Stimulated activated CD4-positive, alpha-beta T cell treated with anti-CD3 and anti-CD28 coated beads, Interleukin-1b, Interleukin-23, amount 100 ng/mL, for 1 hour (primary cell): ENCODE data around the gene PGAP6.
"Not testable (repeated sequence)": the region's sequence is repeated elsewhere in the genome, so short reads cannot be mapped to it uniquely, and the experiment has no call there.

ENCODE experiments used
- DNase-seq, 2 donors: peaks; one replicate each; pipeline ENCODE4 v3.0.0-alpha.2; 2020; ENCODE audit warnings: low read depth in 2 of 2

The PGAP6 gene, protein sequence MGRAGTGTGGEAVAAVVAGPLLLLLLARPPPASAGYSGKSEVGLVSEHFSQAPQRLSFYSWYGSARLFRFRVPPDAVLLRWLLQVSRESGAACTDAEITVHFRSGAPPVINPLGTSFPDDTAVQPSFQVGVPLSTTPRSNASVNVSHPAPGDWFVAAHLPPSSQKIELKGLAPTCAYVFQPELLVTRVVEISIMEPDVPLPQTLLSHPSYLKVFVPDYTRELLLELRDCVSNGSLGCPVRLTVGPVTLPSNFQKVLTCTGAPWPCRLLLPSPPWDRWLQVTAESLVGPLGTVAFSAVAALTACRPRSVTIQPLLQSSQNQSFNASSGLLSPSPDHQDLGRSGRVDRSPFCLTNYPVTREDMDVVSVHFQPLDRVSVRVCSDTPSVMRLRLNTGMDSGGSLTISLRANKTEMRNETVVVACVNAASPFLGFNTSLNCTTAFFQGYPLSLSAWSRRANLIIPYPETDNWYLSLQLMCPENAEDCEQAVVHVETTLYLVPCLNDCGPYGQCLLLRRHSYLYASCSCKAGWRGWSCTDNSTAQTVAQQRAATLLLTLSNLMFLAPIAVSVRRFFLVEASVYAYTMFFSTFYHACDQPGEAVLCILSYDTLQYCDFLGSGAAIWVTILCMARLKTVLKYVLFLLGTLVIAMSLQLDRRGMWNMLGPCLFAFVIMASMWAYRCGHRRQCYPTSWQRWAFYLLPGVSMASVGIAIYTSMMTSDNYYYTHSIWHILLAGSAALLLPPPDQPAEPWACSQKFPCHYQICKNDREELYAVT

DNA sequence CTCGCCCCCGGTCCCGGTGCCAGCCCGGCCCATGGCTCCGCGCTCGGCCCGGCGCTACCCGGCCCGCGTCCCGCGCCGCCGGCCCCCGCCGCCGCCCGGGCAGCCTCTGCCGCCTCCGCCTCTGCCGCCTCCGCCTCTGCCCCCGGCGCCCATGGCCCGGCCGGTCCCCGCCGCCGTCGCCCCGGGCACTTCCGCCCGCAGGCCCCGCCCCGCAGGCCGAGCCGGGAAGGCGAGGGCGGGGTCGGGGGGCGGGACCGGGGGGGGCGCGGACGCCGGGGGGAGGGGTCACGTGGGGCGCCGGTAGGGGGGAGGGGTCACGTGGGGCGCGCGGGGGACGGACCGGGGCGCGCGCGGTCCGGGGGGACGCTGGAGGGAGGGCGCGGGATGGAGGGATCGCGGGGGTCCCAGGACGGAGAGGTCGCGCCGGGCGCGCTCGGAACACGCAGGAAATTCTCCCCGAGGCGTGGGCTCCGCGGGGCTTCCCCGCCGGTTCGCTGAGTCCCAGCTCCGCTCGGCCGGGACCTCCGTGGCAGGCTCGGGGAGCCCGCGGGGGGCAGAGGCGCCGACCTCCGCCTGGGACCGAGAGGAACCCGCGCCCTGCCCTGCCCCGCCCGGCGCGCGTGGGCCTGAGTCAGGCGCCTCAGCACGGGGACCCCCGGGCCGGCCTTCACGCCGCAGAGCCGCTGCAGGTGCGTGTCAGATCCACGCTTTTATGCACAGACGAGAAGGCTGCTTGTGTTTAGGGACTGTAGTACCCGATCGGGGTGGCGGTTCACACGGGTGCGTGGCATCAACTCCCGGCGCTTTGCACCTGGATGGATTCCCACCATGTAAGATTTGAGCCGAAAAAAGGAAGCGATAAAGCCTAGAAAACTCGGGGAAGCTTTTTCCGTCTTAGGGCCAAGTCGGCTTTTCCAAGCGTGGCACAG, at the start of gene PGAP6:
PGAP6 (minus strand) TSS at position 190 of the 929 bp plus-strand sequence; CDS start at position 33, 157 bp downstream.
- peak; percentile 31 to 61 for DNase-seq

DNA sequence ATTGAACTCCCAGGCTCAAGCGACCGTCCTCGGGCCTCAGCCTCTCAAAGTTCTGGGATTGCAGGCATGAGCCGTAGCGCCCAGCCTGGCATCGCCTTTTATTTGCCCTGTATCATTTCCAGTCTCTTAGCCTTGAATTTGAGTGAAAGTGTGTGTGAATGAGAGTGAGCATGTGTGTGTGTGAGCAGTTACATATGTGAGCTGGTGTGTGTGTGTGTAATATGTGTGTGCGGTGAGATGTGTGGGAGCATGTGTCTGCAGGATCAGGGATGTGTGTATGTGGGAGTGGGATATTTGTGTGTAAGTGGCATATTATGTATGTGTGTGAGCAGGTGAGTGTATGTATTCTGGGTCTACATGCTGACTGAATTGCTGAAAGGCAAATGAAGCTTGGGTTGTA, 49.1 kb upstream of the PGAP6 start:
- no peak for DNase-seq

DNA sequence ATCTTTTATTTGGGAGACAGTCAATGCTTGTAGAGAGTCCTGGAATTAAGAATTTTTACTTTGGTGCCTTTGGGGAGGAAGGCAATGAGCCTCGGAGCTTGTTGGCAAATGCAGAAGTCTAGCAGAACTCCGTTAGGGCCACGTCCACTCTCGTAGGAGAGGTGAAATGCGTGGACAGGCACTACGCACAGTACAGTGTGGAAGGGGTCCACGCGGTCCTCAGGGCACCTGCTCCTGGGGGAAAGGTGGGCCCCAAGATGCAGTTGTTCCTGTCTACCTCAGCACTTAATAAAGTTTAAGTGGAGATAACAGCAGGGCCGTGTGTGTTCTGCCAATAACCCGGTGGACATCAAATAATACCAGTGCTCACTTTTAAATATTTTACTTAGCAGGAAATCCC, 45.5 kb upstream of the PGAP6 start:
- DNase-seq = no peak

DNA sequence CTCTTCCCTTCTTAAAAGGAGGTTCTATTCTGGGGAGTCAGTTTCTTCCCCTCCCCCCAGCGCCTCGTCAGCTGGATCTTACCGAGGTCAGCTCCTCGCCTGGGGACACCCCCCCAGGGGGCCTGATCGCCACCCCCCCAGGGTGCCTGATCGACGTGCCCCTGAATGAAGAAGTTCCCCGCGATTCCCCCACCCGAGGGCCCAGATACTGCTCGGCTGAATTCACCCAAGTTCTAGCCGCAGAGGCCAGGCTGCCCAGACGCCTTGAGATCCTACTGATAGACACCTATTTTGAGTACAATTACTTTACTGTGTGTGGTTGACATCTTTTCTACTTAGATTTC, 45.1 kb upstream of the PGAP6 start:
- no peak for DNase-seq

DNA sequence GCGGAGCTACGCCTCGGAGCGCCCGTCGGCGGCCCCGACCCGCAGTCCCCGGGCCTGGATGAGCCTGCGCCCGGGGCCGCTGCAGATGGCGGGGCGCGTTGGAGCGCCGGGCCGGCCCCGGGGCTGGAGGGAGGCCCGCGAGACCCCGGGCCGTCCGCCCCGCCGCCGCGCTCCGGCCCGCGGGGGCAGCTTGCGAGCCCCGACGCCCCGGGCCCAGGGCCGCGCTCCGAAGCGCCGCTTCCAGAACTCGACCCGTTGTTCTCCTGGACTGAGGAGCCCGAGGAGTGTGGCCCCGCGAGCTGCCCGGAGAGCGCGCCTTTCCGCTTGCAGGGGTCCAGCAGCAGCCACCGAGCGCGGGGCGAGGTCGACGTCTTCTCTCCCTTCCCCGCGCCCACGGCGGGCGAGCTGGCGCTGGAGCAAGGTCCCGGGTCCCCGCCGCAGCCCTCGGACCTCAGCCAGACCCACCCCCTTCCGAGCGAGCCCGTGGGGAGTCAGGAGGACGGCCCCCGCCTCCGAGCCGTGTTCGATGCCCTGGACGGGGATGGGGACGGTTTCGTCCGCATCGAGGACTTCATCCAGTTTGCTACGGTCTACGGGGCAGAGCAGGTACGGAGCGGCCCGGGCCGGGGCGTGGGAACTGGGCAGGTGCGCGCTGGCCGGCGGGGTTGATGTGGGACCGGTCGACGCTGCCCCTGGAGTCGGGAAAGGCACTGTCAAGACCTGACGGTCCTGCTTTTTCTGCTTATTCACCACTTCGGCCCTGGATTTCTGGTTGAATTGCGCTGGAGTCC, 44.5 kb upstream of the PGAP6 start:
- DNase-seq = no peak

DNA sequence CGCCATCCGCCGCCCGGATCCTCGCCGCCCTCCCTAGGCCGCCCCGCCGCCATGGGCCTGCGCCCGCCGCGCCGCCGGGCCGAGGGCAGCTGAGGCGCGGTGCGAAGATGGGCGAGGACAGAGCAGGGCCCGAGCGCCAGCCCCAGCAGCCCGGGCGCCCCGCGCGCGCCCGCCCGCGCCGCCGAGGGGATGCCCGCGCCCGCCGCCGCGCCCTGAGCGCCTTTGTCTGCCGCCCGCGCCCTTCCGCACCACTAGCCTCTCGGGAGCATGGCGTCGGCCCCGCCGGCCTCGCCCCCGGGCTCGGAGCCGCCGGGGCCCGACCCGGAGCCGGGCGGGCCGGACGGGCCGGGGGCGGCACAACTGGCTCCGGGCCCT, 43.9 kb upstream of the PGAP6 start:
- DNase-seq = no peak

DNA sequence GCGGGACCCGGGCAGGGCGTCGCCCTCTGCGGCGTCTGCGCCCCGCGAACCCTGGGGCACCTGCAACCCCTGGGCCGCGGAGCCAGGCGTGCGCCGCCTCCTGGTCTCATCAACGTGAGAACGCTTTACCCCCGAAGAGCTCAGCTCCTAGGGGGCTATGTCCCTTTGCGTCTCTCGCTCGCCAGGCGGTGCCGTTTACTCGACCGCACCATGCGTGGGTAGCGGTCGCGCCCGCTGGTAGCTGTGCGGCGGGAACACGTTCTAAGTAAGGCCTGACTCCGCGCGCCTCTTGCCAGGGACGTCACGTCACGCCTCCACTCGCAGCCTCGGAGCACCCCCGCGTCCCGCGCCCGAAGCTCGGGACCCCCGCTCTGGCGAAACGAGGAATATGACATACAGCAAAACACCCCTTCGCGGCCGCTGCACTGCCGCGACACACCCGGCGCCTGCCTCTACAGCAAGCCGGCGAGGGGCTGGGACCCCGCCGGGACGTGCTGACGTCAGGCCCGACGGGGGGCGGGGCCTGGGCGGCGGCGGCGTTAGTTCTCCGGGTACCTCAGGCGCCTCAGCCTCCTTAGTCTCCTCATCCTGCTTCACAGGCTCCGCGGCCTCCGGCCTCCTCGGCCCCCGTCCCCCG, 43.4 kb upstream of the PGAP6 start, which contains the start of gene RAB11FIP3:
RAB11FIP3 (plus strand) TSS at position 568 of the 637 bp plus-strand sequence. CDS start 358 bp downstream, outside the sequence.
- peak; percentile 53 to 81 for DNase-seq

DNA sequence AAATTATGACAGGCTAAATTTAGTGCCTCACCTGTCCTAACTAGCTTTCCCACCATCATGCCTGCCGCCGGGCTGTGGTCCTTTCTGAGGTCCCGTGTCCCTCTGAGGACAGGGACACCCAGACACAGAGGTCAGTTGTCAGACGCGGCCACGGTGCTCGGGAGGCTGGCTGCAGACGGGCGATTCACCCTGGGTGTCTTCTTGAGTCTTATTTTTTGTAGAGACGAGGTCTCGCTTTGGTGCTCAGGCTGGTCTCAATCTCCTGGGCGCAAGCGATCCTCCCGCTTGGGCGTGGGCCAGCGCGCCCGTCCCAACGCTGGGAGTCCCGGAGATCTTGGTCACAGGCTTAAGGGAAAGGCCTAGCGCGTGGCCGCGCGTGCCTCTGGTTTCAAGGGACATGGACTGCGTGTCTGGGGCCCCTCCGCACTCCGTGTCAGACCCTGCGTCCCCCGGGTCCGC, 42.9 kb upstream of the PGAP6 start:
- no peak for DNase-seq

DNA sequence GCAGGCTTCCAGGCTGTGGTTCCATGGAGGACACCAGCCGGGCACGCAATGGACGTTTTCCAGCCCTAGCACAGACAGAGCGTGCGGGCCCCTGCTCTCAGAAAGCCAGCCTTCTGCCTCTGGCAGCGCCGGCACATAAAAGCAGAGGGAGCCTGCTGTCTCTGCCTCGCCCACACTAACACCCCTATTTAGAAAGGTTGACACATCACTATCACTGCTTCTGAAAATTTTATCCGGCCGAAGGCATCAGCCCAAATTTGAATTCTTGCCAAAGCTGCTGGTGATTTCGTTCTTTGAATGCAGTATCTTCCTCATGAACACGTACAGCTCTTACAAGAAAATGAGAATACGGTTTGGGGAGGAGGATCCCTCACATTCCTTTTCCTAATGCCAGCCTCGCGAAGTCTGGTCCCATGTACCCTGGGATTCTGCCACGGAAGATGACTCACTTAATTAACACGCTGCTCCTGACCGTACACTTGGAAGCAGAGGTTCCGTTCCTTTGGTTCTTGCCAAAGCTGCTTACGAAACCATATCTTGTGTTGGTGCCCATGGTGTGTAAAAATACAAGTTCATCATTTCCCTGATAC, 42.4 kb upstream of the PGAP6 start:
- DNase-seq = no peak

DNA sequence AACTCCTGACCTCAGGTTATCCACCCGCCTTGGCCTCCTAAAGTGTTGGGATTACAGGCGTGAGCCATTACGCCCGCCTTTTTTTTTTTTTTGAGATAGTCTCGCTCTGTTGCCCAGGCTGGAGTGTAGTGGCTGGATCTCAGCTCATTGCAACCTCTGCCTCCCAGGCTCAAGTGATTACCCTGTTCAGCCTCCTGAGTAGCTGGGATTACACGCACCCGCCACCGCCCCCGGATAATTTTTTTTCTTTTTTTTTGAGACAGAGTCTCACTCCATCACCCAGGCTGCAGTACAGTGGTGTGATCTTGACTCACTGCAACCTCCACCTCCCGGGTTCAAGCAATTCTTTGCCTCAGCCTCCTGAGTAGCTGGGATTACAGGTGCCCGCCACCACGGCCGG, 40.4 kb upstream of the PGAP6 start:
- not testable (repeated sequence) for DNase-seq

DNA sequence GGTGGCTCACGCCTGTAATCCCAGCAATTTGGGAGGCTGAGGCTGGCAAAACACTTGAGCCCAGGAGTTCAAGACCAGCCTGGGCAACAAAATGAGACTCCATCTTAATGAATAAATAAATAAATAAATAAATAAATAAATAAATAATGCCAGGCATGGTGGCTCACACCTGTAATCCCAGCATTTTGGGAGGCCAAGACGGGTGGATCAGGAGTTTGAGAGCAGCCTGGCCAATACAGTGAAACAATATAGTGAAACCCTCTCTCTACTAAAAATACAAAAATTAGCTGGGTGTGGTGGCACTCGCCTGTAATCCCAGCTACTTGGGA, 33.4 kb upstream of the PGAP6 start:
- DNase-seq = not testable (repeated sequence)

DNA sequence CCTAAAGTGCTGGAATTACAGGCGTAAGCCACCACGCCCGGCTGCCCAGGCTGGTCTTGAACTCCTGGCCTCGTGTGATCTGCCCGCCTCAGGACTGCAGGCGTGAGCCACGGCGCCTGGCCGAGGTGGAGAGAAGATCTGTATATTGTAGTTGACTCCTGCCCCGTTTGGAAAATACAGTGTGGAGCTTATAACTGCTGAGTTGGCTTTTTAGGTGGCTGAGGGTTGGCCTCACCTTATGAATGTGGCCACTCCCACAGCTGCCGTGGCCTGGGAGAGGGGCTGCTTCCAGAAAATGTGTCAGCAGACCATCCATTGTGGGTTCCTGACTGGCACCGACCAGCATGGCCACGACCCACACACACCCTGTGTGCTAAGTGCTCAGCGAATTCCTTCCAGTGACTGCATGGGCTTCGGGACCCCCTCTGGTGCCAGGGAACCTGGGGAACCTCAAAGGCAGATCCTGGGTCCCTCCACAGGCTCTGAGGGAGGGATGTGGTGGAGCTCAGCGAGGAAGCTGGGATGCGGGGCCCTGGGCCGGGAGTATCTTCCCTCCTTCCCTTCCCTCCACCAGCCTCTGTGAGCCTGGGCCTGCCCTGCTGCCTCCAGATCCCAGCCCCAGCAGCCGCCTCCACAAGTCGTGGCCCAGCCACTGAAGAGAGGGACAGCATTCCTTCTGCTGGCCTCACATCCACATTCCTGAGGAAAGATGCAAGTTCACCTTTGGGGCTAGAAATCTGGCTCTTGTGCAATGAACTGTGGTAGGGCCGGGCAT, 32.8 kb upstream of the PGAP6 start:
- no peak for DNase-seq

DNA sequence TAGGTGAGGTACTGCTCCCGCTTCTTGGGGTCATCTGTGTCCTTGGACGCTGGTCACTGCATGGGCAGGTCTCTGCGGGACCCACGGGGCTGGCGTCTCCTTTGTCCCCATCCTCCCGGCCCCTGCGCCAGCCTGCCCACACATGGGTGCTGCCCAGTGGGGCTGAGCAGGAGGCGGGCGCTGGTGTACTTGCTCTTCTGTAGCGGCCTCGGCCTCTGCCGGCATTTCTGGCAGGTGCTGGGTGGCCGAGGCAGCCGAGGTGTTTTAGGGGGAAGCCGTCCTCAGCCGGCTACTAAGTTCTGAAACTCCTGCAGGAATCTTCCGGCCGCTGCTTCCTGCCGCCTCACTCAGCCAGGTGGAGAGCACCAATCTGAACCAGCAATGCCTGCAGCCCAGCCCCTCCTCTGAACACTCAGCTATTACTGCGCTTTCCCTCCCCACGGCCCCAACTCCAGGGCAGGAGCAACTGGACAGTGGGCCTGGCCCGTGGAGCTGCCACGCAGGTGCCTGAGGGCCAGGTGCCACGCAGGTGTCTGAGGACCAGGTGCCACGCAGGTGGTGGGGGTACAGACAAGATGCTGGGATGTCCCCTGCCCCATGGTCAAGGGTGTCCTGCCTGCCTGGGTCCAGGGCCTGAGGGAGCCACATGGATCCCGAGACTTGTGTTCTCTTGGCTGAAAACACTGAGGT, 29.9 kb upstream of the PGAP6 start:
- no peak for DNase-seq

DNA sequence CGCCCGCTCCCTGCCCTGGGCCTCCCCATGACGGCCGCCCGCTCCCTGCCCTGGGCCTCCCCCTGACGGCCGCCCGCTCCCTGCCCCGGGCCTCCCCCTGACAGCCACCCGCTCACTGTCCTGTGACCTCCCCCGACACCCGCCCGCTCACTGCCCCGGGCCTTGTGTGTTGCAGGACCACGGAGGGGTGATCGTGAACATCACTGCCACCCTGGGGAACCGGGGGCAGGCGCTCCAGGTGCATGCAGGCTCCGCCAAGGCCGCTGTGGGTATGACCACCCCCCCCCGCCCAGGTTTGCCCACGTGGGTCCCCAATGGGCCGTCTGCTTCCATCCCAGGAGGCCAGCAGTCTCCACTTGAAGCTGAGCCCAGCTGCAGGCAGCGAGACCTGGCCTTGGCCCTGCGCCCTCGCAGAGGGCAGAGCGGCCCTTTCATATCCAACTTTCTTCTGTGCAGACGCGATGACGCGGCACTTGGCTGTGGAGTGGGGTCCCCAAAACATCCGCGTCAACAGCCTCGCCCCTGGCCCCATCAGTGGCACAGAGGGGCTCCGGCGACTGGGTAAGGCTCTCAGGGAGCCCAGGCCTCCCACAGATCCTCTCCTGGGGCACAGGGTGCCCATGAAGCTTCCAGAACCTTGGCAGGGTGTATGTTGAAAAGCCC, 28.9 kb upstream of the PGAP6 start:
- DNase-seq = no peak

DNA sequence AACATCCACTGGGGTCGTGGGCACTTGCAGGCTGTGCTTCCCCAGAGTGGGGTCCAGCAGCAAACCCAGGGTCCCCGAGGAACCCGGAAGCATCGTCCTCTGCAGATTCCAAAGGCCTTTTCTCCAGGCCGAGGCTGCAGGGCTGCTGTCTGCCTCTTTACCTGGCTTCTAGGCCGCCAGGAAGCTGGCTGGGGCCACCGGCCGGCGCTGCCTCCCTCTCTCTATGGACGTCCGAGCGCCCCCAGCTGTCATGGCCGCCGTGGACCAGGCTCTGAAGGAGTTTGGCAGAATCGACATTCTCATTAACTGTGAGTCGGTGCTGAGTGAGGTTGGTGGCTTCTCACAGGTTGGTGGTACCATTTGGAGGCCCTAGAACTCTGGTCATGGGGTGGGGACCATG, 25.5 kb upstream of the PGAP6 start:
- no peak for DNase-seq

DNA sequence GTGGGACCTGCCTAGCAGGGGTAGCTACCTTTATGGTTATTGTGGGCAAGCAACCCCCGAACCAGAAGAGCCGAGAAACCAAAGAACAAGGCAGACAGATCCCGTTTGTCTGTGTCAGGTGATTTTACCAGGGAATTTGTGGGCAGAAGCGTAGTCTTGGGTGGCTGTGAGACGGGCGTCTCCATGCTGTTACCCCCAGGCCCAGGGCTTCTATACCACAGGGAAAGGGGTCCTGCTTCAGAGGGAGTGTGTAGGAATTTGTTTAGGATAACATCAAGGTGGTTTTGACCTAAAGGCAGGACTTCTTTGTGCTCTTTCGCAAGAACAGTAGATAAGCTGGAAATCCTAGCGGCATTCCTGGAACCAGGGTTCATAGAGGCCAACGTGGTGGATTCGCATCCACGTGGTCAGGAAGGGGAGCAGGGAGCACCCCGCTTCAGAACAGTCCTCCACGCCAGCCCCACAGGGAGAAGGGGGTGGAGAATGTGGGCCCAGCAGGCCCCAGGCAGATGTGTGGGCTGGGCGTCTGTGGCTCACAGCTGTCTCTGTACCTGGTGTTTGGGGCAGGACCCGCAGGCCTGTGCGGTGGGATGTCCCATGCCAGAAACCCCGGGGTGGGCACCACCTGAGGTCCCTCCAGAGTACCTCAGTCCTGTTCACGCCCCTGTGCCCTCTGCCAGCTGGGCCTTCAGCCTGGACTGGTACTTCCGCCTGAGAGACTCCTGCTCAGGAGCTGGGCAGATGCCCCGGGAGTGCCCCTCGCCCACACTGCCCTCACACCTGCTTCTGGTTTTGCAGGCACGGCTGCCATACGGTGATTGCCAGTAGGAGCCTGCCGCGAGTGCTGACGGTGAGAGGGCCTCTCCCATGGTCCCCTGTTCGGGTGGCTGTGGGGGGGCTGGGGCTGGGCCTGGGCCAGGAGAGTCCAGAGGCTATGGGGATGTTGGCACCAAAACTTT, 24.0 kb upstream of the PGAP6 start:
- DNase-seq = no peak

DNA sequence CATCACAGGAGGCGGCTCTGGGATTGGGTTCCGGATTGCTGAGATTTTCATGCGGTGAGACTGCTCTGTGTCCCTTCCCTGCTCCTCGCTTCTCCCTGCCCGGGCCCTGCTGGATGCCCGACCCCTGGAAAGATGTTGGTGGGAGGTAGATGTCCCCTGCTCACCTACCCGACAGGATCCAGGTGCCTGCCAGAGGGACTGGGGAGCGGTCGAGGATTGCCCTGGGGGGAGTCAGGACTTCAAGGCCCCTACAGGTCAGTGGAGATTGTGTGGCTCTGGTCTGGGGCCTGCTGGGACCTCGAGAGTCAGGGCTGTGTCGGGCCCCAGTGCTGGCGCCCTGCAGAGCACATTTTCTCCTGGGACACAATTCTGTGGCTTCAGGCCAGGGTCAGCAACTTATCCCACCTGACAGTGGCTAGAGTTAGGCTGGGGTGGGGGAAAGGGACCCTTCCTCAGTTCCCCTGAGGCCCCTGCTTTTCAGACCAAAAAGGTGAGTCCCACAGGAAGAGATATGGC, 23.3 kb upstream of the PGAP6 start:
- no peak for DNase-seq
